ENCODE measurements around the gene RAD51D.

DNA sequence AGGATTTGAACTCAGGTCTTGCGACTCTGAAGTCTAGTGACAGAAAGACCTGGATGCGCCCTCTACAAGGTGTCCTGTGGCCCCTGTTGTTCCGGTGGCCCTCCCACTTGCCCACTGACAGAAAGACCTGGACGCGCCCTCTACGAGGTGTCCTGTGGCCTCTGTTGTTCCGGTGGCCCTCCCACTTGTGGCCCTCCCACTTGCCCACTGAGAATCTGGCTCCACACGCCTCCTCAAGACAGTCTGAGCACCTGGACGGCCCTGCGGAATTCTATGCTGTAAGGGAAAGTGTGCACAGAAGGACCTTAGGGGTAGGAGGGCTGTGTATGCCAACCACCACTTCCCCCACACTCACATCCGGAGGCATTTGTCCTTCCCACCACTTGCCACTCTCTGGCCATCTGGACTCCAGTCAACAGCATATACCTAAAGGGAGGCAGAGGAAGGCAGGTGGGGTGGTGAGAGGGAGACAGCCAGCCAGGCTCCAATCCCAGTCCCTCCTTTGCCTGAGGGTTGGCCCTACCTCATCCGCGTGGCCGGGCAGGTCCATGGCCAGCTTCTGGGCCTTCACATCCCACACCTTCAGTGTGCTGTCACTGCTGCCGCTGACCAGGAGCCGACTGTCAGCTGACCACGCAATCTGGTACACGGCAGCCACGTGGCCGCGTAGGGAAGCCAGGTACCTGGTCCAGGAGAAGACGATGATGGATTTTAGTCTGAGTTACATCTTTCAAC is 13.3 kb upstream of the RAD51D start:
- TF ChIP-seq, protein P1, sequence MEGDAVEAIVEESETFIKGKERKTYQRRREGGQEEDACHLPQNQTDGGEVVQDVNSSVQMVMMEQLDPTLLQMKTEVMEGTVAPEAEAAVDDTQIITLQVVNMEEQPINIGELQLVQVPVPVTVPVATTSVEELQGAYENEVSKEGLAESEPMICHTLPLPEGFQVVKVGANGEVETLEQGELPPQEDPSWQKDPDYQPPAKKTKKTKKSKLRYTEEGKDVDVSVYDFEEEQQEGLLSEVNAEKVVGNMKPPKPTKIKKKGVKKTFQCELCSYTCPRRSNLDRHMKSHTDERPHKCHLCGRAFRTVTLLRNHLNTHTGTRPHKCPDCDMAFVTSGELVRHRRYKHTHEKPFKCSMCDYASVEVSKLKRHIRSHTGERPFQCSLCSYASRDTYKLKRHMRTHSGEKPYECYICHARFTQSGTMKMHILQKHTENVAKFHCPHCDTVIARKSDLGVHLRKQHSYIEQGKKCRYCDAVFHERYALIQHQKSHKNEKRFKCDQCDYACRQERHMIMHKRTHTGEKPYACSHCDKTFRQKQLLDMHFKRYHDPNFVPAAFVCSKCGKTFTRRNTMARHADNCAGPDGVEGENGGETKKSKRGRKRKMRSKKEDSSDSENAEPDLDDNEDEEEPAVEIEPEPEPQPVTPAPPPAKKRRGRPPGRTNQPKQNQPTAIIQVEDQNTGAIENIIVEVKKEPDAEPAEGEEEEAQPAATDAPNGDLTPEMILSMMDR (IDR thresholded peaks at IDR 0.05), result no peak
- no peak for TF ChIP-seq POLR2A (IDR thresholded peaks at IDR 0.05)
- no peak for TF ChIP-seq POLR2AphosphoS5 (IDR thresholded peaks at IDR 0.05)
